DOHH2 (cell line): ENCODE data around the gene ALAS1.

Experiments
- H3F3A ChIP-seq: fragments of 200-600 bp; sonication (generic), shearing (Covaris generic); 2 replicates; pipeline ENCODE4 v1.6.0; 2016; ENCODE audit warnings: antibody characterized with exemption, mild to moderate bottlenecking; ENCODE audit not compliant: control insufficient read depth, insufficient read depth
- H3K27ac ChIP-seq: fragments of 200-600 bp; sonication (generic); 2 replicates; pipeline ENCODE4 v1.5.1; 2014; ENCODE audit warnings: low read depth, mild to moderate bottlenecking, low read length, moderate library complexity
- H3K27me3 ChIP-seq: fragments of 200-600 bp; sonication (generic); 2 replicates; pipeline ENCODE4 v1.6.1; 2014; ENCODE audit warnings: mild to moderate bottlenecking, low read length, mixed read lengths; ENCODE audit not compliant: control insufficient read depth
- H3K36me3 ChIP-seq: fragments of 200-600 bp; sonication (generic); 2 replicates; pipeline ENCODE4 v1.6.1; 2014; ENCODE audit warnings: mild to moderate bottlenecking, low read length, moderate library complexity, mixed read lengths; ENCODE audit not compliant: control insufficient read depth
- H3K4me1 ChIP-seq: fragments of 200-600 bp; sonication (generic); 2 replicates; pipeline ENCODE4 v1.6.1; 2014; ENCODE audit warnings: mild to moderate bottlenecking, low read length, mixed read lengths; ENCODE audit not compliant: control insufficient read depth
- H3K4me2 ChIP-seq: fragments of 200-600 bp; sonication (generic); 2 replicates; pipeline ENCODE4 v1.6.0; 2014; ENCODE audit warnings: mild to moderate bottlenecking, low read length, moderate library complexity
- H3K4me3 ChIP-seq: fragments of 200-600 bp; sonication (generic); 2 replicates; pipeline ENCODE4 v1.5.1; 2014; ENCODE audit warnings: mild to moderate bottlenecking, low read length, mixed read lengths
- H3K79me2 ChIP-seq: fragments of 200-600 bp; sonication (generic); 2 replicates; pipeline ENCODE4 v1.6.1; 2014; ENCODE audit warnings: mild to moderate bottlenecking, low read length, mixed read lengths; ENCODE audit not compliant: control insufficient read depth
- H3K9me2 ChIP-seq: fragments of 200-600 bp; sonication (generic); replicated peaks from 2 replicates; pipeline ENCODE4 v1.6.1; 2014; ENCODE audit warnings: mild to moderate bottlenecking, low read length, mixed read lengths; ENCODE audit not compliant: control insufficient read depth
- H3K9me3 ChIP-seq: fragments of 200-600 bp; sonication (generic); 2 replicates; pipeline ENCODE4 v1.6.1; 2014; ENCODE audit warnings: antibody characterized with exemption, low read length, mixed read lengths; ENCODE audit not compliant: control insufficient read depth, insufficient read depth
- H4K20me1 ChIP-seq: fragments of 200-600 bp; sonication (generic); 2 replicates; pipeline ENCODE4 v1.6.0; 2014; ENCODE audit warnings: low read depth, mild to moderate bottlenecking, antibody characterized with exemption, low read length, moderate library complexity; ENCODE audit not compliant: control insufficient read depth, insufficient read depth
- CTCF ChIP-seq: fragments of 200-600 bp; sonication (generic); IDR thresholded peaks from one replicate; pipeline ENCODE4 v1.5.1; 2014; ENCODE audit warnings: antibody characterized with exemption, mild to moderate bottlenecking, low read depth, low read length; ENCODE audit not compliant: poor library complexity, severe bottlenecking
- EZH2phosphoT487 ChIP-seq: fragments of 200-600 bp; sonication (generic); IDR thresholded peaks from 2 replicates; pipeline ENCODE4 v1.6.1; 2017; ENCODE audit warnings: borderline replicate concordance, mild to moderate bottlenecking, antibody characterized with exemption, low read length, moderate library complexity, mixed read lengths

ALAS1 gene

GRCh38 chr3:52226229-52226817 lies 28.4 kb downstream of the ALAS1 start:
- H3K9me3 ChIP-seq: no peaks in the 10 kb centered on the region
- peak overlapping the region; percentile 95 for H3K27ac ChIP-seq
- H3F3A ChIP-seq: peaks cover 16% of the 10 kb centered on the region
- H3K4me1 ChIP-seq: peaks cover 36% of the 10 kb centered on the region
- H4K20me1 ChIP-seq: peaks cover 8% of the 10 kb centered on the region; the same call in 1 of the 2 replicates
- TF ChIP-seq EZH2phosphoT487 (no peak), CTCF (peak; percentile 41)
- H3K4me2 ChIP-seq: peak overlapping the region; percentile 99
- H3K27me3 ChIP-seq: no peaks in the 10 kb centered on the region
- peaks cover 73% of the 10 kb centered on the region for H3K36me3 ChIP-seq
- peaks cover 41% of the 10 kb centered on the region for H3K79me2 ChIP-seq
- H3K4me3 ChIP-seq: peak overlapping the region; percentile 99
- H3K9me2 ChIP-seq: no peaks in the 10 kb centered on the region

GRCh38 chr3:52227117-52227516 lies 29.2 kb downstream of the ALAS1 start:
- Histone ChIP-seq H3K27ac (peak overlapping the region; percentile 95), H3K4me1 (peaks cover 43% of the 10 kb centered on the region), H3F3A (peaks cover 16% of the 10 kb centered on the region), H3K9me3 (no peaks in the 10 kb centered on the region), H3K4me3 (peak overlapping the region; percentile 99; the same call in 1 of the 2 replicates), H3K9me2 (no peaks in the 10 kb centered on the region), H4K20me1 (peaks cover 8% of the 10 kb centered on the region; the same call in 1 of the 2 replicates), H3K27me3 (no peaks in the 10 kb centered on the region), H3K79me2 (peaks cover 33% of the 10 kb centered on the region), H3K4me2 (peak overlapping the region; percentile 99), H3K36me3 (peaks cover 70% of the 10 kb centered on the region)
- TF ChIP-seq EZH2phosphoT487 (no peak), CTCF (peak; percentile 22)

- Histone ChIP-seq H3K4me3 (no peak overlapping the region), H3K4me1 (peaks cover 43% of the 10 kb centered on the region), H3K9me3 (no peaks in the 10 kb centered on the region), H3K4me2 (no peak overlapping the region), H3K27ac (no peak overlapping the region), H3K79me2 (peaks cover 27% of the 10 kb centered on the region), H3K36me3 (peaks cover 63% of the 10 kb centered on the region), H3K9me2 (no peaks in the 10 kb centered on the region), H4K20me1 (peaks cover 8% of the 10 kb centered on the region; the same call in 1 of the 2 replicates), H3K27me3 (no peaks in the 10 kb centered on the region), H3F3A (peaks cover 16% of the 10 kb centered on the region)
- TF ChIP-seq CTCF (no peak), EZH2phosphoT487 (no peak)
These were observed 29.8 kb downstream of the ALAS1 start for GRCh38 chr3:52227766-52228165.
